Hepatocyte (in vitro differentiated cells): ENCODE measurements around the gene XRCC4. TPM values are rescaled to one million over a fixed set of nuclear protein-coding genes. Genes with fewer than 3 reads are reported as not detected.

Source experiments
- DNase-seq: peaks from one replicate; pipeline ENCODE4 v3.0.0-alpha.2; 2016; ENCODE audit warnings: low spot score
- H2AFZ ChIP-seq: fragments of 200-600 bp; sonication (generic); 2 replicates; pipeline ENCODE4 v1.6.0; 2016; ENCODE audit warnings: antibody characterized with exemption, mild to moderate bottlenecking
- H3K27ac ChIP-seq: fragments of 200-600 bp; sonication (generic); 2 replicates; pipeline ENCODE4 v1.5.1; 2016; ENCODE audit warnings: mild to moderate bottlenecking
- H3K27me3 ChIP-seq: fragments of 200-600 bp; sonication (generic); 2 replicates; pipeline ENCODE4 v1.6.1; 2016
- H3K36me3 ChIP-seq: fragments of 200-600 bp; sonication (generic); replicated peaks from 2 replicates; pipeline ENCODE4 v1.5.1; 2016; ENCODE audit warnings: low read depth; ENCODE audit not compliant: insufficient read depth
- H3K4me1 ChIP-seq: fragments of 200-600 bp; sonication (generic); 2 replicates; pipeline ENCODE4 v1.5.1; 2016; ENCODE audit warnings: mild to moderate bottlenecking, moderate library complexity; ENCODE audit not compliant: insufficient read depth
- H3K4me2 ChIP-seq: fragments of 200-600 bp; sonication (generic); 2 replicates; pipeline ENCODE4 v1.6.0; 2016
- H3K4me3 ChIP-seq: fragments of 200-600 bp; sonication (generic); 2 replicates; pipeline ENCODE4 v1.5.1; 2016; ENCODE audit warnings: mild to moderate bottlenecking
- H3K79me2 ChIP-seq: fragments of 200-600 bp; sonication (generic); 2 replicates; pipeline ENCODE4 v1.6.0; 2017; ENCODE audit warnings: mild to moderate bottlenecking
- H3K9me2 ChIP-seq: fragments of 200-600 bp; sonication (generic); replicated peaks from 2 replicates; pipeline ENCODE4 v1.6.0; 2017; ENCODE audit warnings: mild to moderate bottlenecking; ENCODE audit not compliant: insufficient read depth
- H3K9me3 ChIP-seq: fragments of 200-600 bp; sonication (generic); 2 replicates; pipeline ENCODE4 v1.5.1; 2016; ENCODE audit warnings: low read depth, mild to moderate bottlenecking
- H4K20me1 ChIP-seq: fragments of 200-600 bp; sonication (generic); 2 replicates; pipeline ENCODE4 v1.6.0; 2016; ENCODE audit warnings: mild to moderate bottlenecking; ENCODE audit not compliant: insufficient read depth, poor library complexity, severe bottlenecking
- EZH2 ChIP-seq: fragments of 200-600 bp; sonication (generic); IDR thresholded peaks from 2 replicates; pipeline ENCODE4 v1.6.1; 2016; ENCODE audit warnings: antibody characterized with exemption, mild to moderate bottlenecking, borderline replicate concordance
- EZH2phosphoT487 ChIP-seq: fragments of 200-600 bp; sonication (generic); IDR thresholded peaks from one replicate; pipeline ENCODE4 v1.6.1; 2018; ENCODE audit warnings: antibody characterized with exemption, mild to moderate bottlenecking, low read depth, moderate library complexity; ENCODE audit not compliant: unreplicated experiment, severe bottlenecking
- WGBS: methylation state at CpG from one replicate; pipeline ENCODE4 v1.1.6; 2016; ENCODE audit warnings: low lambda C conversion rate; ENCODE audit errors: missing lambda C conversion rate; 5-methylcytosine and 5-hydroxymethylcytosine counted together
- polyA plus RNA-seq: library from polyadenylated mRNA; unstranded; fragments of >200 nt; fragmentation: Nextera tagmentation; extraction: Ambion mirVana; gene quantifications from 2 replicates; pipeline ENCODE4 v1.2.1, GENCODE V29; 2016
- total RNA-seq: library from RNA; depleted of rRNA; stranded (reverse); fragments of >200 nt; gene quantifications from 2 replicates; pipeline ENCODE4 v1.2.3, GENCODE V29; 2014
- TF ChIP-seq, protein P1 (sequence below): fragments of 200-600 bp; sonication (generic); IDR thresholded peaks from 2 replicates; pipeline ENCODE4 v1.5.1; 2016; ENCODE audit warnings: antibody characterized with exemption, mild to moderate bottlenecking; ENCODE audit not compliant: poor library complexity

Gene XRCC4
- total and polyA plus RNA-seq, 2 experiments from 2014 or later = 12.7 to 21.5 TPM

DNA sequence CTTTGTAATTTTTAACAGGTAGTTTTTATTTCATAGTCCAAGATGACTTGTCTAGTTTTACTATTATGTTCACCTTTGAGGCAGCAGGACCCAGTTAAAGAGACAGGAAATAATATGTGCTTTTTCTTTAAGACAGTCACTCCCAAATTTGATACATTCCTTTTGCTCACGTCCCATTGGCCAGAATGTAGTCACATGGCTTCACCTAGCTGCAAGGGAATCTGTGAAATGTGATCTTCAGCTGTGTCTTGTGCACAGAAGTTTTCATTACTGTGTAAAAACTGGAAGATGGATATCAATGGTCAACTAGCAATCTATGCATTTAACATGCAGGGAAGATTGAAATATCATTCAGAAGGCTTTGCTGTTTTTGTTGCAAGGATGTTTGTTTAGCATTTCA lies 41.1 kb downstream of the XRCC4 start:
- Histone ChIP-seq H3K4me3 (no peak overlapping the region), H4K20me1 (no peaks in the 10 kb centered on the region), H3K27ac (no peak overlapping the region), H3K4me1 (no peaks in the 10 kb centered on the region), H3K9me3 (peaks cover 4% of the 10 kb centered on the region), H3K79me2 (no peaks in the 10 kb centered on the region), H2AFZ (no peak overlapping the region), H3K36me3 (no peaks in the 10 kb centered on the region), H3K9me2 (no peaks in the 10 kb centered on the region), H3K27me3 (no peaks in the 10 kb centered on the region), H3K4me2 (no peak overlapping the region)
- TF ChIP-seq, protein P1, sequence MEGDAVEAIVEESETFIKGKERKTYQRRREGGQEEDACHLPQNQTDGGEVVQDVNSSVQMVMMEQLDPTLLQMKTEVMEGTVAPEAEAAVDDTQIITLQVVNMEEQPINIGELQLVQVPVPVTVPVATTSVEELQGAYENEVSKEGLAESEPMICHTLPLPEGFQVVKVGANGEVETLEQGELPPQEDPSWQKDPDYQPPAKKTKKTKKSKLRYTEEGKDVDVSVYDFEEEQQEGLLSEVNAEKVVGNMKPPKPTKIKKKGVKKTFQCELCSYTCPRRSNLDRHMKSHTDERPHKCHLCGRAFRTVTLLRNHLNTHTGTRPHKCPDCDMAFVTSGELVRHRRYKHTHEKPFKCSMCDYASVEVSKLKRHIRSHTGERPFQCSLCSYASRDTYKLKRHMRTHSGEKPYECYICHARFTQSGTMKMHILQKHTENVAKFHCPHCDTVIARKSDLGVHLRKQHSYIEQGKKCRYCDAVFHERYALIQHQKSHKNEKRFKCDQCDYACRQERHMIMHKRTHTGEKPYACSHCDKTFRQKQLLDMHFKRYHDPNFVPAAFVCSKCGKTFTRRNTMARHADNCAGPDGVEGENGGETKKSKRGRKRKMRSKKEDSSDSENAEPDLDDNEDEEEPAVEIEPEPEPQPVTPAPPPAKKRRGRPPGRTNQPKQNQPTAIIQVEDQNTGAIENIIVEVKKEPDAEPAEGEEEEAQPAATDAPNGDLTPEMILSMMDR = no peak
- TF ChIP-seq EZH2 (no peak), EZH2phosphoT487 (no peak)
- WGBS = 93% methylated on average over 1 of the region's 1 CpG
- DNase-seq = no peak

DNA sequence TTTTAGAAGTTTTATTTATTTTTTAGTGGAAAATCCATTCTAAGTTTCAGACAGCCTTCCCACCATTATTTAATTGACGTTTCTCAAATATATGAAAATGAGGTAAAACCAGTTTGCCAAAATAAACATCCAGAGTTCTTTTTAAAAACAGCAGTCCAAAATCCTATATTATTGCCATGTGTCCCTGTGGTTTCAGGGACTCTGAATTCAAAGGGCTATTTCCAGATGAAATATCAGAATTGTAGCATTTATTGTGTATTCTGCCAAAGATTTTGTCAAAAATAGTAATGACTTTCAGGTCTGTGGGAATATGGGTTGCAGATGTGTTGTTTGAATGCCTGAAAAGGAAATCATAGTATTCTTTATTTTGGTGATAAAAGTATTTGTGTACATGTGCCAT lies 41.6 kb downstream of the XRCC4 start:
- WGBS = 97% methylated on average over 1 of the region's 1 CpG
- no peak overlapping the region for H2AFZ ChIP-seq
- no peak overlapping the region for H3K4me2 ChIP-seq
- H3K4me3 ChIP-seq = no peak overlapping the region
- no peaks in the 10 kb centered on the region for H3K36me3 ChIP-seq
- H3K79me2 ChIP-seq = no peaks in the 10 kb centered on the region
- no peak overlapping the region for H3K27ac ChIP-seq
- no peaks in the 10 kb centered on the region for H3K9me2 ChIP-seq
- TF ChIP-seq EZH2 = no peak
- no peak for TF ChIP-seq EZH2phosphoT487
- TF ChIP-seq, protein P1 = no peak
- peaks cover 4% of the 10 kb centered on the region for H3K9me3 ChIP-seq
- no peaks in the 10 kb centered on the region for H4K20me1 ChIP-seq
- DNase-seq = no peak
- no peaks in the 10 kb centered on the region for H3K27me3 ChIP-seq
- no peaks in the 10 kb centered on the region for H3K4me1 ChIP-seq

GRCh38 chr5:83124593-83124992 lies 47.2 kb downstream of the XRCC4 start:
- no peak for TF ChIP-seq EZH2
- TF ChIP-seq, protein P1 = no peak
- no peak for TF ChIP-seq EZH2phosphoT487
- H3K79me2 ChIP-seq = no peaks in the 10 kb centered on the region
- no peak overlapping the region for H3K4me3 ChIP-seq
- H3K9me2 ChIP-seq = no peaks in the 10 kb centered on the region
- 70% methylated on average over 1 of the region's 1 CpG for WGBS
- H3K4me2 ChIP-seq = no peak overlapping the region
- H3K4me1 ChIP-seq = no peaks in the 10 kb centered on the region
- no peaks in the 10 kb centered on the region for H3K36me3 ChIP-seq
- no peaks in the 10 kb centered on the region for H3K9me3 ChIP-seq
- peak; percentile 14 for DNase-seq
- H4K20me1 ChIP-seq = no peaks in the 10 kb centered on the region
- no peaks in the 10 kb centered on the region for H3K27me3 ChIP-seq
- H3K27ac ChIP-seq = no peak overlapping the region
- H2AFZ ChIP-seq = no peak overlapping the region

- WGBS = 83% methylated on average over 7 of the region's 7 CpGs
- no peak for TF ChIP-seq EZH2
- TF ChIP-seq EZH2phosphoT487 = no peak
- TF ChIP-seq, protein P1 = no peak
- no peak overlapping the region for H2AFZ ChIP-seq
Measured at GRCh38 chr5:83125560-83125959, 48.2 kb downstream of the XRCC4 start.

More at GRCh38 chr5:83125560-83125959, 48.2 kb downstream of the XRCC4 start:
- Histone ChIP-seq H3K27ac (no peak overlapping the region), H3K27me3 (no peaks in the 10 kb centered on the region), H3K79me2 (no peaks in the 10 kb centered on the region), H3K4me3 (no peak overlapping the region), H4K20me1 (no peaks in the 10 kb centered on the region), H3K9me3 (no peaks in the 10 kb centered on the region), H3K4me2 (no peak overlapping the region), H3K36me3 (no peaks in the 10 kb centered on the region), H3K9me2 (no peaks in the 10 kb centered on the region), H3K4me1 (no peaks in the 10 kb centered on the region)
- no peak for DNase-seq
